GM21515 (cell line): ENCODE measurements around the gene HOXB1.
"Not testable (repeated sequence)": the region's sequence is repeated elsewhere in the genome, so short reads cannot be mapped to it uniquely, and the experiment has no call there.

Experiments used
- ATAC-seq: cut with Tn5 transposase; IDR thresholded peaks from one replicate; pipeline ENCODE4 v1.9.1; 2021; ENCODE audit not compliant: unreplicated experiment

The HOXB1 gene

GRCh38 chr17:48499735-48500434 lies 30.9 kb downstream of the HOXB1 start:
- no peak for ATAC-seq

GRCh38 chr17:48499248-48499647 lies 31.6 kb downstream of the HOXB1 start:
- ATAC-seq, result no peak

- ATAC-seq, result no peak
Measured at GRCh38 chr17:48498164-48498850, 32.5 kb downstream of the HOXB1 start.

- ATAC-seq, result no peak
Measured at GRCh38 chr17:48497103-48497502, 33.7 kb downstream of the HOXB1 start.

GRCh38 chr17:48494335-48494734 lies 36.5 kb downstream of the HOXB1 start:
- no peak for ATAC-seq

- no peak for ATAC-seq
Measured at GRCh38 chr17:48492401-48493298, 38.2 kb downstream of the HOXB1 start.

GRCh38 chr17:48491527-48492273 lies 39.1 kb downstream of the HOXB1 start:
- ATAC-seq, result no peak

GRCh38 chr17:48490451-48490892 lies 40.3 kb downstream of the HOXB1 start:
- ATAC-seq, result no peak

GRCh38 chr17:48489781-48490180 lies 41.0 kb downstream of the HOXB1 start:
- no peak for ATAC-seq

- no peak for ATAC-seq
Measured at GRCh38 chr17:48488548-48489106, 42.2 kb downstream of the HOXB1 start.

GRCh38 chr17:48487221-48487620 lies 43.6 kb downstream of the HOXB1 start:
- no peak for ATAC-seq

- ATAC-seq, result no peak
Measured at GRCh38 chr17:48486557-48486956, 44.3 kb downstream of the HOXB1 start.

GRCh38 chr17:48484850-48485249 lies 46.0 kb downstream of the HOXB1 start:
- no peak for ATAC-seq

- no peak for ATAC-seq
Measured at GRCh38 chr17:48484256-48484655, 46.6 kb downstream of the HOXB1 start.

- ATAC-seq, result no peak
Measured at GRCh38 chr17:48483471-48484131, 47.2 kb downstream of the HOXB1 start.

- no peak for ATAC-seq
Measured at GRCh38 chr17:48483004-48483403, 47.8 kb downstream of the HOXB1 start.

- ATAC-seq, result not testable (repeated sequence)
Measured at GRCh38 chr17:48482301-48482700, 48.5 kb downstream of the HOXB1 start.

- ATAC-seq, result no peak
Measured at GRCh38 chr17:48479014-48479402, 51.8 kb downstream of the HOXB1 start.
